SU-DHL-6 (cell line): ENCODE results near the gene CTSA.
A peak's percentile ranks its signal among the peaks of the same experiment; 100 is the strongest.

Experiments
- H2AFZ ChIP-seq: fragments of 200-600 bp; sonication (generic); 2 replicates; pipeline ENCODE4 v1.6.1; 2014; ENCODE audit warnings: low read depth, mild to moderate bottlenecking, moderate library complexity, mixed read lengths, antibody characterized with exemption, low read length; ENCODE audit not compliant: severe bottlenecking
- H3F3A ChIP-seq: fragments of 200-600 bp; shearing (Covaris generic); 2 replicates; pipeline ENCODE4 v1.6.0; 2016; ENCODE audit warnings: antibody characterized with exemption, mild to moderate bottlenecking; ENCODE audit not compliant: insufficient read depth
- H3K27ac ChIP-seq: fragments of 200-600 bp; sonication (generic); 2 replicates; pipeline ENCODE4 v1.5.1; 2016; ENCODE audit warnings: low read depth, mild to moderate bottlenecking, low read length, moderate library complexity, mixed read lengths
- H3K27me3 ChIP-seq: fragments of 200-600 bp; sonication (generic), shearing (Covaris generic); 2 replicates; pipeline ENCODE4 v1.6.0; 2014; ENCODE audit warnings: mild to moderate bottlenecking, low read length
- H3K36me3 ChIP-seq: fragments of 200-600 bp; sonication (generic); 2 replicates; pipeline ENCODE4 v1.6.1; 2014; ENCODE audit warnings: mild to moderate bottlenecking, low read length, mixed read lengths
- H3K4me2 ChIP-seq: fragments of 300-600, 200-600 bp; shearing (Covaris generic), sonication (generic); 2 replicates; pipeline ENCODE4 v1.6.0; 2014; ENCODE audit warnings: low read length, low read depth, mild to moderate bottlenecking; ENCODE audit not compliant: poor library complexity, severe bottlenecking
- H3K4me3 ChIP-seq: fragments of 200-600 bp; sonication (generic); 2 replicates; pipeline ENCODE4 v1.5.1; 2014; ENCODE audit warnings: antibody characterized with exemption, low read length, mild to moderate bottlenecking, mixed read lengths; ENCODE audit not compliant: insufficient read depth, poor library complexity, severe bottlenecking
- H3K79me2 ChIP-seq: fragments of 200-600 bp; sonication (generic); 2 replicates; pipeline ENCODE4 v1.6.1; 2014; ENCODE audit warnings: mild to moderate bottlenecking, low read length, moderate library complexity; ENCODE audit not compliant: insufficient read depth
- H3K9ac ChIP-seq: fragments of 200-600 bp; sonication (generic); 2 replicates; pipeline ENCODE4 v1.7.0; 2014; ENCODE audit warnings: mild to moderate bottlenecking, low read length
- H3K9me2 ChIP-seq: fragments of 200-600 bp; sonication (generic); replicated peaks from 2 replicates; pipeline ENCODE4 v1.6.1; 2014; ENCODE audit warnings: low read length; ENCODE audit not compliant: insufficient read depth
- H3K9me3 ChIP-seq: fragments of 200-600 bp; sonication (generic); 2 replicates; pipeline ENCODE4 v1.6.1; 2014; ENCODE audit warnings: low read length, mixed read lengths; ENCODE audit not compliant: insufficient read depth
- H4K20me1 ChIP-seq: fragments of 200-600 bp; sonication (generic); 2 replicates; pipeline ENCODE4 v1.6.1; 2014; ENCODE audit warnings: low read depth, mild to moderate bottlenecking, antibody characterized with exemption, low read length, moderate library complexity, mixed read lengths
- CTCF ChIP-seq: fragments of 200-600 bp; sonication (generic); IDR thresholded peaks from one replicate; pipeline ENCODE4 v1.5.1; 2017; ENCODE audit warnings: antibody characterized with exemption, mild to moderate bottlenecking, low read length, moderate library complexity; ENCODE audit not compliant: insufficient read depth, poor library complexity, severe bottlenecking
- EZH2phosphoT487 ChIP-seq: fragments of 200-600 bp; sonication (generic), shearing (Covaris generic); conservative IDR thresholded peaks from 2 replicates; pipeline ENCODE4 v1.6.1; 2018; ENCODE audit warnings: mild to moderate bottlenecking, antibody characterized with exemption, low read length, moderate library complexity, mixed read lengths

CTSA gene

GRCh38 chr20:45911486-45912343, 20.6 kb downstream of the CTSA start, which contains the start of gene PLTP:
TSS of gene PLTP (minus strand) at chr20:45912155. CDS start at chr20:45911452, 703 bp downstream.
- Histone ChIP-seq H3K9me3 (no peaks in the 10 kb centered on the region), H3F3A (no peaks in the 10 kb centered on the region), H3K9ac (no peak within 1 kb of the TSS), H3K27me3 (no peaks in the 10 kb centered on the region), H3K79me2 (no peaks in the 10 kb centered on the region), H2AFZ (peak within 1 kb of the TSS; percentile 56), H3K9me2 (no peaks in the 10 kb centered on the region), H3K27ac (no peak within 1 kb of the TSS), H4K20me1 (no peaks in the 10 kb centered on the region), H3K4me2 (peak within 1 kb of the TSS; percentile 41), H3K4me3 (no peak within 1 kb of the TSS), H3K36me3 (no peaks in the 10 kb centered on the region)
- no peak for TF ChIP-seq EZH2phosphoT487
- no peak for TF ChIP-seq CTCF

- Histone ChIP-seq H2AFZ (no peak overlapping the region), H3K4me2 (no peak overlapping the region), H3K9ac (no peak overlapping the region), H4K20me1 (no peaks in the 10 kb centered on the region), H3F3A (no peaks in the 10 kb centered on the region), H3K9me2 (no peaks in the 10 kb centered on the region), H3K9me3 (no peaks in the 10 kb centered on the region), H3K27me3 (no peaks in the 10 kb centered on the region), H3K79me2 (no peaks in the 10 kb centered on the region), H3K27ac (no peak overlapping the region), H3K4me3 (no peak overlapping the region), H3K36me3 (no peaks in the 10 kb centered on the region)
- no peak for TF ChIP-seq EZH2phosphoT487
Measured at GRCh38 chr20:45912344-45912682, 21.2 kb downstream of the CTSA start.

DNA sequence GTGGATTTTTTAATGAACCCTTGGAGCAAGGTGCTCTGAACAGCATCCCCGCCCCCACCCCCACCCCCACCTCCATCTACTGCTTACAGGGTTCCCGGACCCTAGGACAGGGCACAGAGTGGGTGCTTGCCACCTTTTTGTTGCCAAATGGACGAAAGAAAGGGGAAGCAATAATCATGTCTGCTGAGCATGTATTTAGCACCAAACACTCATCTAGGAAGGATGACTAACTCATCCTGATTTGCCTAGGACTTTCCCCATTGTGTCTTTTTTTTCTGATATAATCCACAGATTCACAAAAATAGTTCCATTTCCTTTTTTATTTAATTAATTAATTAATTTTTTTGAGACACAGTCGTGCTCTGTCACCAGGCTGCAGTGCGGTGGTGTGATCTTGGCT, 22.0 kb downstream of the CTSA start:
- H3K9ac ChIP-seq: no peak overlapping the region
- no peak overlapping the region for H3K27ac ChIP-seq
- no peaks in the 10 kb centered on the region for H4K20me1 ChIP-seq
- H2AFZ ChIP-seq: no peak overlapping the region
- H3K4me2 ChIP-seq: no peak overlapping the region
- H3K79me2 ChIP-seq: no peaks in the 10 kb centered on the region
- no peaks in the 10 kb centered on the region for H3F3A ChIP-seq
- H3K27me3 ChIP-seq: no peaks in the 10 kb centered on the region
- H3K36me3 ChIP-seq: no peaks in the 10 kb centered on the region
- H3K9me2 ChIP-seq: no peaks in the 10 kb centered on the region
- no peak overlapping the region for H3K4me3 ChIP-seq
- TF ChIP-seq CTCF: no peak
- TF ChIP-seq EZH2phosphoT487: no peak
- H3K9me3 ChIP-seq: no peaks in the 10 kb centered on the region

DNA sequence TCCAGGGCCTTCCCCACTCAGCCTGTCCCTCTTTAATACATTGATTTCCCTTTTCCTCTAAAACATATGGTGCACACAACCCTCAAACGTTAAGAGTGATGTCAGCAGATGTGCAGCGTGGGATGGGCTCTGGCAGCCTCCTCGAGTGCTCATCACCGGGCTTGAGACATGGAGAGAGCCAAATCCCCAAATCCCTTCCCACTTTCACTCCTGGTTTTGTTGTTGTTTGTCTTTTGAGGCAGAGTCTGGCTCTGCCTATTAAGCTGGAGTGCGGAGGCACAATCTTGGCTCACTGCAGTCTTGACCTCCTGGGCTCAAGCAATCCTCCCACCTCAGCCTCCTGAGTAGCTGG, 26.6 kb downstream of the CTSA start:
- Histone ChIP-seq H3K36me3 (no peaks in the 10 kb centered on the region), H3K9me3 (no peaks in the 10 kb centered on the region), H3K4me3 (no peak overlapping the region), H3K9ac (no peak overlapping the region), H3K9me2 (no peaks in the 10 kb centered on the region), H4K20me1 (no peaks in the 10 kb centered on the region), H3K79me2 (no peaks in the 10 kb centered on the region), H3K27ac (no peak overlapping the region), H3F3A (no peaks in the 10 kb centered on the region), H3K4me2 (no peak overlapping the region), H3K27me3 (no peaks in the 10 kb centered on the region), H2AFZ (no peak overlapping the region)
- TF ChIP-seq CTCF (no peak), EZH2phosphoT487 (no peak)
